ENCODE results near the gene HDAC4.

Gene HDAC4

DNA sequence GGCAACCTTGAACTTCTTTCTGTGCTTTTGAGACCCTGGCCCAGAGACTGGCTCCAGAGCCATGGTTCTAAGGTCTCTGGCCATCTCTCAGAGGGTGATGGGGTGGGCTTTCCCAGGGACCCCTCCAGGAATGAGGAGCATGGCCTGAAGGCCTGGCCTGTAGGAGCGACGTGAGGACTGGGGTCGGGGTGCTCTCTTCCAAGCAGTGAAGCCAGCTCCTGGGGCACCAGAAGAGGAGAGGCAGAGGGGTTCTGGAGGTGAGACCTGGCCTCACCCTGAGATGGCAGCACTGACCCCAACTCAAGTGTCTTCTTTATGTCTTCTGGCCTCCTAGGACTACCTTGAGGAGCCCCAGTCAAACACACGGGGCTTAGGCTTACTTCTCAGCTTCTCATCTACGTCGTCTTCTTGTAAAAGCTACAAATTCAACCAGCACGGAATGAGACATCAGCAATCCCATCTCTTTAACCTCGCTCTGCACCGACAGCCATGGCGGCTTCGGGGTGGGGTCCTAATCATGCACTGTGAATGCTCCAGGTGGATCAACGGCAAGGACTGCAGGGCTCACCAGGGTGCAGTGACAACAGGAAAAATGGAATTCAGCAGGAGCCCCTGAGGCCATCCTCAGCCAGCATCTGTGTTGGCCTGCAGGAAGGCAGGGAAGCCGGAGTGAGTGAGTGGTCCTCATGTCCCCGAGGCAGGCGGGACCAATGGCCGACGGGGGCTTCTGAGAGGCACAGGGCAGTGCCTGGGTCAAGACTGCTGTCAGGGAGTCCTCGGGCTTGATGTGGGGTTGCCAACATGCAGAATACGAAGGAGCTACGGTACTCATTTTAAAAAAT, 214.1 kb downstream of the HDAC4 start:
- Histone ChIP-seq H3K9ac (ENCODE audit: low read length) (no peak overlapping the region), H2AFZ (ENCODE audit: low read depth, low read length, severe bottlenecking) (no peak overlapping the region), H3K27me3 (ENCODE audit: low read length) (no peaks in the 10 kb centered on the region), H3F3A (ENCODE audit: insufficient read depth) (no peaks in the 10 kb centered on the region), H4K20me1 (ENCODE audit: low read depth, low read length) (no peaks in the 10 kb centered on the region), H3K27ac (ENCODE audit: low read depth, low read length) (no peak overlapping the region), H3K9me3 (ENCODE audit: insufficient read depth, low read length) (no peaks in the 10 kb centered on the region), H3K79me2 (ENCODE audit: insufficient read depth, low read length) (no peaks in the 10 kb centered on the region), H3K4me3 (ENCODE audit: insufficient read depth, low read length, poor library complexity, severe bottlenecking) (no peak overlapping the region), H3K36me3 (ENCODE audit: low read length) (no peaks in the 10 kb centered on the region), H3K9me2 (replicated peaks; ENCODE audit: insufficient read depth, low read length) (no peaks in the 10 kb centered on the region), H3K4me2 (ENCODE audit: low read depth, low read length, poor library complexity, severe bottlenecking) (no peak overlapping the region)
- no peak for TF ChIP-seq EZH2phosphoT487 (conservative IDR thresholded peaks at IDR 0.05; ENCODE audit: low read length)
- TF ChIP-seq, protein P1, sequence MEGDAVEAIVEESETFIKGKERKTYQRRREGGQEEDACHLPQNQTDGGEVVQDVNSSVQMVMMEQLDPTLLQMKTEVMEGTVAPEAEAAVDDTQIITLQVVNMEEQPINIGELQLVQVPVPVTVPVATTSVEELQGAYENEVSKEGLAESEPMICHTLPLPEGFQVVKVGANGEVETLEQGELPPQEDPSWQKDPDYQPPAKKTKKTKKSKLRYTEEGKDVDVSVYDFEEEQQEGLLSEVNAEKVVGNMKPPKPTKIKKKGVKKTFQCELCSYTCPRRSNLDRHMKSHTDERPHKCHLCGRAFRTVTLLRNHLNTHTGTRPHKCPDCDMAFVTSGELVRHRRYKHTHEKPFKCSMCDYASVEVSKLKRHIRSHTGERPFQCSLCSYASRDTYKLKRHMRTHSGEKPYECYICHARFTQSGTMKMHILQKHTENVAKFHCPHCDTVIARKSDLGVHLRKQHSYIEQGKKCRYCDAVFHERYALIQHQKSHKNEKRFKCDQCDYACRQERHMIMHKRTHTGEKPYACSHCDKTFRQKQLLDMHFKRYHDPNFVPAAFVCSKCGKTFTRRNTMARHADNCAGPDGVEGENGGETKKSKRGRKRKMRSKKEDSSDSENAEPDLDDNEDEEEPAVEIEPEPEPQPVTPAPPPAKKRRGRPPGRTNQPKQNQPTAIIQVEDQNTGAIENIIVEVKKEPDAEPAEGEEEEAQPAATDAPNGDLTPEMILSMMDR (IDR thresholded peaks at IDR 0.05; ENCODE audit: insufficient read depth, low read length, poor library complexity, severe bottlenecking), result no peak

DNA sequence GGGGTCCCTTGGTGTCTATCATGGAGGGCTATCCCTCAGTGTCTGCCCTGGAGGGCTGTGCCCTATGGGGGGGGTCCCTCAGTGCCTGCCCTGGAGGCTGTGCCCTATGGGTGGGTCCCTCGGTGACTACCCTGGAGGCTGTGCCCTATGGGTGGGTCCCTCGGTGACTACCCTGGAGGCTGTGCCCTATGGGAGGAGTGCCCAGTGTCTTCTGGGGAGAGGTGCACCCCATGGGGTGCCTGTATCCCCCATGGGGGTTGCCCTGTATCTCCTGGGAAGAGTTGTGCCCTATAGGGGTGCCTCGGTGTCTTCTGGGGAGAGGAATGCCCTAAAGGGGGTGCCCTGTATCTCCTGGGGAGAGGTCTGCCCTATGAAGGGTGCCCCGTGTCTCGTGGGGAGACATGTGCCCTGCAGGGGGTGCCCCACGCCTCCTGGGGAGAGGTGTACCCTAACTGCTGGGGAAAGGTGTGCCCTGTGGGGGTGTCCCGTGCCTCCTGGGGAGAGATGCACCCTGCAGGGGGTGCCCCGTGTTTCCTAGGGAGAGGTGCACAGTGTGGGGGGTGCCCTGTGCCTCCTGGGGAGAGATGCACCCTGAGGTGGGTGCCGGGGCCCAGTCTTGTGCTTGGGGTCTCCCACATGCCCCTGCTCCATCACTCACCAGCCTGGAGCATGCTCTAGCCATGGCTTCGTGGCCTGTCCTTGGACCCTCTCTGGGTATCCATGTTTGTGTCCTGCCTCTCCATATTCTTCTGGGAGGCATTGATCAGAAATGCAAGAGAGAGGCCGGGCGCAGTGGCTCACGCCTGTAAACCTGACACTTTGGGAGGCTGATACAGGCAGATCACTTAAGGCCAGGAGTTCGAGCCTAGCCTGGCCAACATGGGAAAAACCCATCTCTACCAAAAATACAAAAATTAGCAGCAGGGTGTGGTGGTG, 215.6 kb downstream of the HDAC4 start:
- Histone ChIP-seq H3K27me3 (ENCODE audit: low read length) (no peaks in the 10 kb centered on the region), H3K4me3 (ENCODE audit: insufficient read depth, low read length, poor library complexity, severe bottlenecking) (no peak overlapping the region), H3K9me3 (ENCODE audit: insufficient read depth, low read length) (no peaks in the 10 kb centered on the region), H4K20me1 (ENCODE audit: low read depth, low read length) (no peaks in the 10 kb centered on the region), H2AFZ (ENCODE audit: low read depth, low read length, severe bottlenecking) (no peak overlapping the region), H3F3A (ENCODE audit: insufficient read depth) (no peaks in the 10 kb centered on the region), H3K27ac (ENCODE audit: low read depth, low read length) (no peak overlapping the region), H3K79me2 (ENCODE audit: insufficient read depth, low read length) (no peaks in the 10 kb centered on the region), H3K9me2 (replicated peaks; ENCODE audit: insufficient read depth, low read length) (no peaks in the 10 kb centered on the region), H3K9ac (ENCODE audit: low read length) (no peak overlapping the region), H3K4me2 (ENCODE audit: low read depth, low read length, poor library complexity, severe bottlenecking) (no peak overlapping the region), H3K36me3 (ENCODE audit: low read length) (no peaks in the 10 kb centered on the region)
- no peak for TF ChIP-seq EZH2phosphoT487 (conservative IDR thresholded peaks at IDR 0.05; ENCODE audit: low read length)
- TF ChIP-seq, protein P1 (IDR thresholded peaks at IDR 0.05; ENCODE audit: insufficient read depth, low read length, poor library complexity, severe bottlenecking), result no peak

GRCh38 chr2:239184179-239184578, 216.6 kb downstream of the HDAC4 start:
- no peaks in the 10 kb centered on the region for H3K79me2 ChIP-seq (ENCODE audit: insufficient read depth, low read length)
- H2AFZ ChIP-seq (ENCODE audit: low read depth, low read length, severe bottlenecking), result no peak overlapping the region
- no peak overlapping the region for H3K9ac ChIP-seq (ENCODE audit: low read length)
- no peaks in the 10 kb centered on the region for H4K20me1 ChIP-seq (ENCODE audit: low read depth, low read length)
- H3K27me3 ChIP-seq (ENCODE audit: low read length), result no peaks in the 10 kb centered on the region
- TF ChIP-seq, protein P1 (IDR thresholded peaks at IDR 0.05; ENCODE audit: insufficient read depth, low read length, poor library complexity, severe bottlenecking), result no peak
- no peak for TF ChIP-seq EZH2phosphoT487 (conservative IDR thresholded peaks at IDR 0.05; ENCODE audit: low read length)
- H3K9me2 ChIP-seq (replicated peaks; ENCODE audit: insufficient read depth, low read length), result no peaks in the 10 kb centered on the region
- H3K4me2 ChIP-seq (ENCODE audit: low read depth, low read length, poor library complexity, severe bottlenecking), result no peak overlapping the region
- H3K9me3 ChIP-seq (ENCODE audit: insufficient read depth, low read length), result no peaks in the 10 kb centered on the region
- H3F3A ChIP-seq (ENCODE audit: insufficient read depth), result no peaks in the 10 kb centered on the region
- no peak overlapping the region for H3K27ac ChIP-seq (ENCODE audit: low read depth, low read length)
- no peaks in the 10 kb centered on the region for H3K36me3 ChIP-seq (ENCODE audit: low read length)
- H3K4me3 ChIP-seq (ENCODE audit: insufficient read depth, low read length, poor library complexity, severe bottlenecking), result no peak overlapping the region
